Upper lobe of left lung (tissue), 4 donors: ENCODE measurements around the gene SUSD3.

Experiments used
- CTCF ChIP-seq, 6 experiments: fragments of 450-650 bp in 4 of 6; fragments of 200-600 bp in 2 of 6; sonication (generic) in 2 of 6; IDR thresholded peaks; one replicate each; pipeline ENCODE4 v1.5.1; 2016 to 2019; ENCODE audit warnings: antibody characterized with exemption in 6 of 6
- POLR2A ChIP-seq, 4 donors: fragments of 450-650 bp; IDR thresholded peaks; one replicate each; pipeline ENCODE4 v1.5.1; 2016 to 2017; ENCODE audit warnings: antibody characterized with exemption in 4 of 4, mild to moderate bottlenecking in 2 of 4
- POLR2AphosphoS5 ChIP-seq, 2 donors: sonication (generic); formaldehyde crosslinking; IDR thresholded peaks; one replicate each; pipeline ENCODE4 v1.5.1; 2017; ENCODE audit warnings: antibody characterized with exemption in 2 of 2

- no peak for TF ChIP-seq POLR2A (IDR thresholded peaks at IDR 0.05)
- TF ChIP-seq CTCF (IDR thresholded peaks at IDR 0.05): no peak
- TF ChIP-seq POLR2AphosphoS5 (IDR thresholded peaks at IDR 0.05): no peak
Observed at GRCh38 chr9:93031629-93032430, 26.7 kb upstream of the SUSD3 start.
